Caco-2 (cell line): ENCODE measurements around the gene FGF19. TPM values are rescaled to one million over a fixed set of nuclear protein-coding genes. Genes with fewer than 3 reads are reported as not detected.

Experiments used
- BruUV-seq: library from RNA; stranded (reverse); fragments of 400-500 nt; replicated peaks from 2 replicates; lab custom pipeline; 2021; lab: Mats Ljungman, UMichigan
- CTCF ChIA-PET: fragments of 300-600 bp; sonication (Branson Sonifier 250); formaldehyde crosslinking; loops from one replicate; lab custom pipeline; 2022; ENCODE audit warnings: antibody characterized with exemption; lab: Charles Lee
- POLR2A ChIA-PET: fragments of 300-600 bp; sonication (Branson Sonifier 250); formaldehyde crosslinking; loops from one replicate; lab custom pipeline; 2022; ENCODE audit warnings: antibody characterized with exemption; lab: Charles Lee
- DNase-seq, 2 experiments: peaks; one replicate each; pipeline versions ENCODE4 v3.0.0 to v3.0.0-alpha.2; 2020 to 2022
- H3K27me3 ChIP-seq: replicated peaks from 2 replicates; pipeline ENCODE4 v1.6.0; 2011; ENCODE audit warnings: low read length; ENCODE audit not compliant: control insufficient read depth, insufficient read depth
- H3K36me3 ChIP-seq: 2 replicates; pipeline ENCODE4 v1.5.1; 2011; ENCODE audit warnings: low read length; ENCODE audit not compliant: control insufficient read depth, insufficient read depth
- H3K4me1 ChIP-seq: fragments of 250-450 bp; sonication (Bioruptor Pico); 2 replicates; pipeline ENCODE4 v1.5.1; 2020; ENCODE audit warnings: mild to moderate bottlenecking
- H3K4me3 ChIP-seq: 2 replicates; pipeline ENCODE4 v1.5.1; 2011; ENCODE audit warnings: low read depth, mild to moderate bottlenecking, control low read depth, low read length
- H3K9me3 ChIP-seq: fragments of 250-450 bp; sonication (Bioruptor Pico); 2 replicates; pipeline ENCODE4 v1.5.1; 2020; ENCODE audit warnings: mild to moderate bottlenecking, moderate library complexity
- H3K27ac Mint-ChIP-seq: one replicate; pipeline ENCODE4 v1.8.0; 2022; ENCODE audit warnings: mixed read lengths; ENCODE audit not compliant: unreplicated experiment
- H3K27me3 Mint-ChIP-seq: one replicate; pipeline ENCODE4 v1.8.0; 2022; ENCODE audit warnings: mixed read lengths; ENCODE audit not compliant: insufficient read depth, unreplicated experiment
- H3K36me3 Mint-ChIP-seq: one replicate; pipeline ENCODE4 v1.8.0; 2022; ENCODE audit warnings: mild to moderate bottlenecking, mixed read lengths; ENCODE audit not compliant: insufficient read depth, unreplicated experiment
- H3K4me1 Mint-ChIP-seq: one replicate; pipeline ENCODE4 v1.8.0; 2022; ENCODE audit warnings: low read depth, mixed read lengths; ENCODE audit not compliant: unreplicated experiment
- H3K4me3 Mint-ChIP-seq: one replicate; pipeline ENCODE4 v1.8.0; 2022; ENCODE audit warnings: mild to moderate bottlenecking, moderate library complexity, mixed read lengths; ENCODE audit not compliant: unreplicated experiment
- H3K9me3 Mint-ChIP-seq: one replicate; pipeline ENCODE4 v1.8.0; 2022; ENCODE audit warnings: mixed read lengths; ENCODE audit not compliant: unreplicated experiment
- CTCF ChIP-seq, 2 experiments: fragments of 200-600 bp in 1 of 2; IDR thresholded peaks; 1 replicate in 1 of 2; 2 replicates in 1 of 2; pipeline versions ENCODE4 v1.5.1 to v1.8.0; 2011 to 2022; ENCODE audit warnings: antibody characterized with exemption in 1 of 2, control low read depth in 1 of 2, inconsistent platforms in 1 of 2, low read depth in 1 of 2, low read length in 1 of 2, mild to moderate bottlenecking in 1 of 2, moderate library complexity in 1 of 2; ENCODE audit not compliant: insufficient read depth in 1 of 2, severe bottlenecking in 1 of 2, unreplicated experiment in 1 of 2
- intact Hi-C: fragments of 100-400 bp; cut with micrococcal nuclease; formaldehyde crosslinking; loops from one replicate; pipeline ENCODE4 v1.10.0; 2022; ENCODE audit not compliant: unreplicated experiment
- total RNA-seq: library from RNA; stranded (reverse); gene quantifications from 2 replicates; pipeline ENCODE4 v1.2.3, GENCODE V29; 2022

Gene FGF19
- total RNA-seq, 1 experiment from 2014 or later = 1.7 TPM

DNA sequence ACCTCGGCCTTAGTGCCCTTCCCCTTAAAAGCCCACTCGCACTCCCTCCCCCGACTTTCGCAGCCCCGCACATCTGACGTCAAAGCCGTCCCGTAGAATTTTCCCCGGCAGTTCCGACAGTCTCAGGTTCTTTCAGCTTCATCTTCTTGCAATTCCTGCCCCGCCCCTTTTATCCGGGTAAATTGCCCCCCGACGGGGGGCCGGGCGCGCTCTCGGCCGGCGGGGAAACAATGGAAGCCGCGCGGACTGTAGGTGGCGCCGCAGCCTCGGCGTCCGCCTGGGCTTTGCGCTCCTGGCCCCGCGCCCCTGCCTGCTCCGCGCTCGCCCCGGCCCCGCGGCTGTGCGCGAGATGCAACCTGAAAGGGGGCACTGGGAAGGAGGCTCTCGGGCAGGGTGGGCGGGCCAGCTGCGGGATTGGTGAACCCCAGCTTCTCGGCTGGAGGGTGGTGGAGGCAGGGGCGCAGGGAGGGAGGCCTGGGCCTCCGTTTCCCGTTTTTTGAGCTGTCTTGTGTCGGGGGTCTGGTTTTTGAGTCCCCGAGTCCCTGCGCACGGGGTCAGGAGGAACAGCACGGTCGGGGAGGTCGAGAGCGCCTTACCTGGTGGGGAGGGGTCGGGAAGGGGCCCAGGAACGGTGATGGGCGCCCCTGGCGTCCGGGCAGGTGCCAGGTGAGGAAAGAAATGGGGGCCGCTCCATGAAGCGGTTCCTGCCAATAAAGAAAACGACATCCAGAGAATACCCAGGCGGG is 859 bp upstream of the FGF19 start:
- peaks cover 30% of the 10 kb centered on the region for H3K4me1 Mint-ChIP-seq
- no peaks in the 10 kb centered on the region for H3K9me3 Mint-ChIP-seq
- no peaks in the 10 kb centered on the region for H3K27me3 Mint-ChIP-seq
- Histone ChIP-seq H3K9me3 (no peaks in the 10 kb centered on the region), H3K4me1 (peaks cover 39% of the 10 kb centered on the region), H3K4me3 (peak overlapping the region; percentile 43), H3K36me3 (no peaks in the 10 kb centered on the region), H3K27me3 (no peaks in the 10 kb centered on the region)
- peak in 1 of 2 experiments; percentile 45 for DNase-seq
- H3K27ac Mint-ChIP-seq = no peak overlapping the region
- ChIA-PET CTCF (interaction anchor here (0.6 to 1.1 kb wide), 2 partner anchors 12 to 187 kb away, joined by 3 read pairs; no protein-coding TSS in a partner anchor), POLR2A (no interaction called here)
- intact Hi-C loops = no loop called here
- H3K4me3 Mint-ChIP-seq = peak overlapping the region; percentile 75
- peaks cover 4% of the 10 kb centered on the region for H3K36me3 Mint-ChIP-seq
- no TSS peak for BruUV-seq
- TF ChIP-seq CTCF (IDR thresholded peaks at IDR 0.05; ENCODE audit: insufficient read depth in 1 of 2, low read depth in 1 of 2, low read length in 1 of 2, severe bottlenecking in 1 of 2, unreplicated experiment in 1 of 2) = peak; percentile 44 to 46

DNA sequence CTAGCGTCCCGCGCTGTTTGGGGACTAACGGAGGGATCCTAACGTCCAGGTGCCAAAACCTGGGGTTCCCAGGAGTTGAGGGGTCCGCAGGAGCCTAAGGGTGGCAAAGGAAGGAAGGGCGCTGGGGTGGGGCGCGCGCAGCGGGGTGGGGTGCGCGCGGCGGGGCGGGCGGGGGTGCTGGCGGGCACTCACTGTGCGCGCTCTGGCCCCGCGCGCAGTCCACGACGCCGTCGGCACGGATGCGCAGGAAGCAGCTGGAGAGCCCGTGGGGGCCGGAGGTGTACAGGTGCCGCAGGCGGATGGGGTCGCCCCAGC is 412 bp downstream of the FGF19 start:
- Mint-ChIP-seq H3K4me1 (peaks cover 23% of the 10 kb centered on the region), H3K27ac (no peak overlapping the region), H3K4me3 (peak overlapping the region; percentile 75), H3K27me3 (no peaks in the 10 kb centered on the region), H3K9me3 (no peaks in the 10 kb centered on the region), H3K36me3 (peaks cover 4% of the 10 kb centered on the region)
- Histone ChIP-seq H3K27me3 (no peaks in the 10 kb centered on the region), H3K9me3 (no peaks in the 10 kb centered on the region), H3K4me1 (peaks cover 28% of the 10 kb centered on the region), H3K4me3 (peak overlapping the region; percentile 43), H3K36me3 (no peaks in the 10 kb centered on the region)
- intact Hi-C loops = no loop called here
- POLR2A ChIA-PET = interaction anchor here (0.6 kb wide), 1 partner anchor 28 kb away, joined by 3 read pairs; no protein-coding TSS in a partner anchor
- CTCF ChIA-PET = no interaction called here
- TF ChIP-seq CTCF (IDR thresholded peaks at IDR 0.05; ENCODE audit: insufficient read depth in 1 of 2, low read depth in 1 of 2, low read length in 1 of 2, severe bottlenecking in 1 of 2, unreplicated experiment in 1 of 2) = no peak
- TSS peak; percentile 26 for BruUV-seq
- DNase-seq = no peak

DNA sequence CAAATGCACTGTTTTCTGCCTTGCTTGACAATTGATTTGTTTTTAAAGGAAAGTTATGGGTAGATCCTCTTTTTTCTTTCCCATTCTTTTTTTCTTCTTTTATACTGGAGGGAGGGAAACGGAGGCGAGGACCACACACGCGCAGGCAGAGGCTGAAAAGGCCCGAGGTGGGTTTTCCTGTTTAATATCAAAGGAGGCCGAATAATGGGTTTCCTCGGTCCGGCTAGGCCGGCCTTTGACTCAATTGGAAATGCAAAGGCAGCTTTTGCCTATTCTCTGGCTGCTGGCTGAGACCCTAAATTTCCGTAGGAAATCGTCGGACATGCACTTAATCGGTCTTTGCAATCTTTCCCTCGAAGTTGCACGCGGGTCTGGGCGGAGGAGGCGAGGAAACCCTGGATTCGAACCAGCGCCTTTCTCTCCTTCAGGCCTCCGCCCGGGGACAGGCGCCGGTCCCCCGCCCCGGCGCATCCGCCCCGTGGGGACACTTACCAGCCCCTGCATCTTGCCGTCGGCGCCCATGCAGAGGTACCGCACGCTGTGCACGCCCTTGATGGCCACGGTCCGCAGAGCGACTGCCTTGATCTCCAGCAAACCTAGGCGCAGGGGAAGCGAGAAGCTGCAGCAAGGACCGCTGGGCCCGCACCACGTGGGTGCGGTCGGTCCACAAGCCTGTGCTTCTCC is 911 bp downstream of the FGF19 start:
- CTCF ChIA-PET = no interaction called here
- Histone ChIP-seq H3K4me1 (peaks cover 28% of the 10 kb centered on the region), H3K36me3 (no peaks in the 10 kb centered on the region), H3K4me3 (no peak overlapping the region), H3K27me3 (no peaks in the 10 kb centered on the region), H3K9me3 (no peaks in the 10 kb centered on the region)
- TF ChIP-seq CTCF (IDR thresholded peaks at IDR 0.05; ENCODE audit: insufficient read depth in 1 of 2, low read depth in 1 of 2, low read length in 1 of 2, severe bottlenecking in 1 of 2, unreplicated experiment in 1 of 2) = no peak
- Mint-ChIP-seq H3K27me3 (no peaks in the 10 kb centered on the region), H3K27ac (no peak overlapping the region), H3K4me1 (peaks cover 23% of the 10 kb centered on the region), H3K9me3 (no peaks in the 10 kb centered on the region), H3K36me3 (peaks cover 4% of the 10 kb centered on the region), H3K4me3 (peak overlapping the region; percentile 75)
- POLR2A ChIA-PET = interaction anchor here (0.6 kb wide), 1 partner anchor 27 kb away, joined by 3 read pairs; no protein-coding TSS in a partner anchor
- intact Hi-C loops = no loop called here
- no TSS peak for BruUV-seq
- DNase-seq = no peak
